ENCODE results near the gene RXRA. TPM values are rescaled to one million over a fixed set of nuclear protein-coding genes. Genes with fewer than 3 reads are reported as not detected.
A peak's percentile ranks its signal among the peaks of the same experiment; 100 is the strongest.

The RXRA gene
- polyA plus RNA-seq, 1 donor = 37.2 TPM

DNA sequence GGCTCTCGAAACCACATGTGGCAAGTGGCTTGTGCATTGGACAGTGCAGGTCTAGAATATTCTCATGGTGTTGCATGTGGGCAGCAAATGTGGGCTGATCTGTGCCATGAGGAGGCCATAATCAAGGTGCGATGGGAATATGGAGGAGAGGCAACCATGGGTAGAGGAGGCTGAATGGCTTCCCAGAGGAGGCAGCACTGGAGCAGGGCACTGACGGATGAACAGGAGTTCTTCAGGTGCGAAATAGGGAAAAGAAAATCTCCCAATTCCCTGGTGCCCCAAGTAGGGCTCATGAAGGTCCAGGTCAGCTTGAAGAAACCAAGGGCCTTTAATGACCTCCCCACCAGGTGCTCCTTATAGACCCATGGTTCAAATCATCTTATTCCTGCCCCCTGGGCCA, 126.5 kb downstream of the RXRA start:
- no peak for DNase-seq

DNA sequence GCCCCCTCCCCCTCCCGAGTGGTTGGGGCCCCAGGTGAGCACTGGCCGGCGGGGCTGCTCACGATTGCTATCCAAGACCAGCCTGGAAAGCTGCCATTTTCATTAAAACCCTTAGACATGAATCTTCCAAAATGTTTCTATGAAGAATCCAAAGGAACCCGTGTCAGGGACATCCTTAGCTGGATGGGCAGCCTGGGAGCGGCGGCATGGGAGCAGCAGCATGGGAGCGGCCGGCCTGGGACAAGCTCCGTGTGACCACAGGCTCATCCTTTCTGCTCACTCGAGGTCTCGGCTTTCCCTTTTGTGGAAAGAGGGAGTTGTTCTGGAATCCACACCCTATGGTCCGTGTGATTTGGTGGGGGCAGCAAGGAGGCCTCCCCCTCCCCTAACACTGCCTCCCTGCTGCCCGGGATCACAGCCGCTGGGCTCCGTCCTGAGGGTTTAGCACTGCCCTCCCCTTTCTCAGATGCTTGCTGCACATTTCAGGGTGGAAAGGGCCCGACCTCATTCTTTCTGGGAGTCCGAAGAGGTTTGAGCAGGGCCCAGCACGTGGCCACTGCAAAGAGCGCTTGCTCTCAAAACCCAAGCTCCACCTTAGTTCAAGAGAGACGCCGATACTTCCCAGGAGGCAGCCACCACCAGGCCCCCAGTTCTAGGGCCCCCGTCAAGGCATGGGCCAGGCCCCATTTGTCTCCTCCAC, 127.7 kb downstream of the RXRA start:
- DNase-seq = no peak

DNA sequence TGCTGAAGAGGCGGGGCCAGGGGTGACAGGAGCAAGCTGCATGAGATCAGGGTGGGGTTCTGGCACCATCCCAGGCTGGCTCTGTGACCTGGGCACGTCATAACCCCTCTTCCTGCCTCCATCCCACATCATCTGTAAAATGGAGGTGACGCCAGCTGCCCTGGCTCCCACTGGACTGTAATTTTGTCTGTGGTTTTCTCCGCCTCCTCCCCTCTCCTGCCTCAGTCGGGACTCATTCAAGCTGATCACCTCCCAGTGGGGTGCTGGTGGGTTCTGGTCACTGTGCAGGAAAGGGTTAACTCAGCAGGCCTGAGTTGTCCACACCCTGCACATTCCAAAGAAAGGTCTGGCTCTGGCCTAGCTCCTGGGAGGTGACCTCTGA, 128.2 kb downstream of the RXRA start:
- no peak for DNase-seq

DNA sequence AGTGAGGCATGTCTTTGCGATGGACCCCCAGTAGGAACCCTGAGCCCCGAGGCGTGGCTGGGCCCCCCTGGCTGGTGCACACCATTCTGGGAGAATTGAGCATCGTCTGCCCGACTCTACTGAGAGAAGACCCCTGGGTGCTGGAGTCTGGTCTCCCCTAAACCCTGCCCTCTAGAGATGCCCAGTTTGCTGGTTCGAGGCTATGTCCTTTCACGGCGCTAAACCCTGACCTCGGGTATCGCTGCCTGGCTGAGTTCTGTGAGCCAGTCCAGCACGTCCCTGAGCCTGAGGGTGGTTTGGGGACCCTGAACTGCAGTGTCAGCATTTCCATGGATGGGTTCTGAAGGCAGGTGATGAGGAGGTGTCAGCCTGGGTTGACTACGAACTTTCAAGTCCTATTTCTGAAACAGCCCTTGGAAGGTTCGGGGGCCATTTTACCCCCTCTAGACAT, 128.8 kb downstream of the RXRA start:
- no peak for DNase-seq

DNA sequence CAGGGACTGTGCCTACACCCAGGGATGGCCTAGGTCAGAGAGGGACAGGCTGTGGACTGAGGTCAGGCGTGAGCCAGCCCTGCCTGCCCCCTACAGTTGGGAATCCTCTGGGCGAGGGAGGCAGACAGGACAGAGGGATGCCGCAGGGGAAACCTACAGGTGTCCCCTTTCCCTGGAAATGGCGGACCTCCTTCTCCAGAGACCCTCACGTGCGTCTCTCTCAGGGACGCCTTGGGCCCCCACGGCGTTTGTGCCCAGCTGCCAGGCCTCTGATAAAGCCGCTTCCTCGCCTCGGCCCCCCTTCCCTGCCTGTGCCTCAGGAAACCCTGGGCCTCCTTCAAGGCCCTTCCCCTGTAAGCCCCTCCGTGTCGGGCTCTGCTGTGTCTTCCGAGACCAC, 129.3 kb downstream of the RXRA start:
- DNase-seq = no peak

DNA sequence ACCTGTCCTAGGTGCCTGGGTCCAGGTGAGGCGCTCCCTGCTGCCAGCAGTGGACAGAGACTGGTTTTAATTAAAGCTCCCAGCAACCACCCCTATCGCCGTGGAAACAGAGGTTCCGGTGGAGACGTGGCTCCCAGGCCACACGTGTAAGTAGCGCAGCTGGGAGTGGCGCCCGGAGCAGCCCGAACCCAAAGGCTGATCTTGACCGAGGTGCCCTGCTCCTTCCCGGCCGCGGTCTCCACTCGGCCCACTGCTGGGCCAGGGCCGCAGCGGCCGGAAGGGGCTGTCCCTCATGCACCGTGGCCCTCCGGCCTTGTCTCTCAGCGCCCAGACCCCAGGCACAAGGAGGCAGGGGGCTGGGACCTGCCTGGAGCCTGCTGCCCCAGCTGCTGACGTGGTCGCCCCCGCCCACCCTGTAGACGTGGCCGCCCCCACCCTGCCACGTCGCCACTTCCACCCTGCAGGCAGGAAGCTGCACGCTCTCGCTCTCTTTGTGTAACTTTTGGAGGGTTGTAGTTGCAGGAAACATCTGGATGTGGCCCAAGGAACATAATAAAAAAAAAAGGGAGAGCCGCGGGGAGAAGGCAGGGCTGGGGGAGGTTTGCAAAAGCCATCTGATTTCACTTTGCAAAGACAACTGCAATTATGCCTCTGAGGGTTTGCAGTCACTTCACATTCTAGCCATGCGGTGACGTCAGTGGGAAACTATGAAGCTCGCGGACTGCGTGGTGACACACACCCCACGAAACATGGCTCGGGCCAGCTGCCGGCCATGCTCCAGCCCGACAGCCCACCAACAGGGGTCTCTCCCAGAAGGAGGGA, 129.9 kb downstream of the RXRA start:
- DNase-seq = peak; percentile 87

DNA sequence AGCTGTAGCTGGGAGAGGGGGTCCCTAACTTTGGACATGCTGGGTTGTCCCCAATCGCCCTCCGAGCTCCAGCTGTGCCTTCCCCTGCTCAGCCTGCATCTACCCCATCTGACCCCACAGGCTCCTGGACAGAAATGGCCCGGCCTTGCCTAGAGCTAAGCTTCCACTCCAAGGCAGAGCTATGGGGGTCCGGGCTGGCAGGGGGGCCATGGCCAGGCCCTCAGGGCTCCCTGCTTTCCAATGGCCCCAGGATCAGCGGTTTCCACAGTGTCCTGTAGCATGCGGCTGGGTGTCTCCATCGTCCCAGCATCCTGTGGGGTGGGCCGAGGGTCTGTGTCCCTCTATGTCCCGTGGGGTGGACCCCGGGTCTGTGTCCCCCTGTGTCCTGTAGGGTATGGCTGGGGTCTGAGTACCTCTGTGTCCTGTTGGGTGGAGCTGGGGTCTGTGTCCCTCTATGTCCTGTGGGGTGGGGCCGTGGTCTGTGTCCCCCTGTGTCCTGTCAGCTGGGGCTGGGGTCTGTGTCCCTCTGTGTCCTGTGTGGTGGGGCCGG, 130.6 kb downstream of the RXRA start:
- no peak for DNase-seq

DNA sequence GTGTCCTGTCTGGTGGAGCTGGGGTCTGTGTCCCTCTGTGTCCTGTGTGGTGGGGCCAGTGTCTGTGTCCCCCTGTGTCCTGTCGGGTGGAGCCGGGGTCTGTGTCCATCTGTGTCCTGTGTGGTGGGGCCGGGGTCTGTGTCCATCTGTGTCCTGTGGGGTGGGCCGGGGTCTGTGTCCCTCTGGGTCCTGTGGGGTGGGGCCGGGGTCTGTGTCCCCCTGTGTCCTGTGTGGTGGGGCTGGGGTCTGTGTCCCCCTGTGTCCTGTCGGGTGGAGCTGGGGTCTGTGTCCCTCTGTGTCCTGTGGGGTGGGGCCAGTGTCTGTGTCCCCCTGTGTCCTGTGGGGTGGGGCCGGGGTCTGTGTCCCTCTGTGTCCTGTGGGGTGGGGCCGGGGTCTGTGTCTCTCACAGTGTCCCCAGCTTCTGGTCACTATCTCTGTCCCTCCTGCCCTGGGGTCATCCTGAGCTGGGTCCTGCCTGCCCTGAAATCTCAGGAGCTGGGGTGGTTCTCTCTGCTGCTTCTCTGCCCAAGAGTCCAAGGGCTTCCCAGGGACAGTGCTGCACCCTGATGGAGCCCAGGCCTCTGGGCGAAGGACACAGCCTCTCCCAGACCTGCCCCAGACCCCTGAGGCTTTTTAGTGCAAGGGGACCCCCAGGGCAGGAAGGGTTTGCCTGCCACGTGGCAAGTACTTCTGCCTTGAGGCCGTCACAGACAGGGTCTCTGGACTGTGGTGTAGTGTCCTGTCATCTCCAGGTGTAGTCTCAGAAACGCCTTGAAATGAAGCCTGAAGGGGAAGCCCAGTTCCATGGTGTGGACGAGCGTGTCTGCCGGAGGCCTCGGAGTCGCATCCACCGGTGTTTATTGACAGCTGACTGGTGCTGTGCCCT, 131.3 kb downstream of the RXRA start:
- DNase-seq = no peak

DNA sequence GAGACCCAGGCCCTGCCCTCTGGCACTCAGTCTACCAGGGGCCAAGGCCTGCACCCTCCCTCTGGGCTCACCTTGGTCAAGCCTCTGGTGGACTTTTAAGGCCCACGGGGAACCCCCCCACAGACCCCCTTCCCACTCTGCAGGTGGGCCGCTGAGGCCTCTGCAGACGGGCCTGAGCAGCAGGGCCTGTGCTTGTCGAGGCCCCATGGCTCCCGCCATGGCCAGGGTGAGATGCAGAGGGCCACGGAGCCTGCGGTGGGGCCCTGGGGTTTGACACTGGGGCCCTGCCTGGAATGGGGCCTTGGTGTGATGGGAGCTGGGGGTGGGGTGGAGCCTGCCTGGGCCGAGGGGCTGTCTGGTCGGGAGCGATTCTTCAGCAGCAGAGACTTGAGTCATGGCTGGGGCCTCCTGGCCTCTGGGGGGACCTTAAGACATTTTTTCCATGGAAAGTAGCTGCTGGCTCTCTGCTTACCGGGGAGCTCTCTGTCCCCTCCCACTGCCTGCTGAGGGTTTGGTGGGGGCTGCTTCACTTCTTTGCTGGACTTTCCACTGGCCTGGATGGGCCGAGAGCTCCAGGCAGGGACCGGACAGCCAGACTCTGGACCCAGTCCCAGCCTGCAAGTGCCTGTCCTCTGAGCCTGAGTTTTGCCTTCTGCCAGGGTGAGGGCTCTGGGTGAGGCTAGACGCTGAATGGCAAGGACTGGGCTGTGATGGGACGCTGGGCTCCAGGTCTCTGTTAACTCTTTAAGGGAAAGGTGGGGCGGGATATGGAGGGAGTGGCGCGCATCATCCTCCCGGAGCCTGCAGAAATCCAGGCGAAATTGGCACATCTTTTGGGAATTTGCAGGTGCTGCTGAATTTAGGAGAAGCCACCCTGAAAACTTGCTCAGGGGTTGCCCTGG, 132.2 kb downstream of the RXRA start:
- DNase-seq = no peak

DNA sequence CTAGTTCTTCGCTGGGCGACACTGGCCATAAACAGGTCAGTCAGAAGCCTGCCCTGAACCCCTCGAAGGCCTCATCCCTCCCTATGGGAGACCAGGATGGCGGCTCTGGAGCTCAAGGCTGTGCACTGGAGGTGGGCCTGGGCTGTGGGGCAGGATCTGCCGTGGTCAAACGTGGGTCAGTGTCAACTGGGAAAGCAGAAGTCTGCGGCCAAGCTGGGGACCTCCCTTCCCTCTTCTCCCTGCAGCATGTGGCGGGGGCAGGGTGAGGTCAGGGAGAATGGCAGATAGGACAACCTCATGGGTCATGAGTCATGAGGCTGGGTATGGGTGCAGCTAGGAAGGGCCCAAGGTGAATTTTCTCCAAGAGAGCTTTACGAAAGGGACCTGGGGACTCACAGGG, 132.9 kb downstream of the RXRA start:
- DNase-seq = no peak

DNA sequence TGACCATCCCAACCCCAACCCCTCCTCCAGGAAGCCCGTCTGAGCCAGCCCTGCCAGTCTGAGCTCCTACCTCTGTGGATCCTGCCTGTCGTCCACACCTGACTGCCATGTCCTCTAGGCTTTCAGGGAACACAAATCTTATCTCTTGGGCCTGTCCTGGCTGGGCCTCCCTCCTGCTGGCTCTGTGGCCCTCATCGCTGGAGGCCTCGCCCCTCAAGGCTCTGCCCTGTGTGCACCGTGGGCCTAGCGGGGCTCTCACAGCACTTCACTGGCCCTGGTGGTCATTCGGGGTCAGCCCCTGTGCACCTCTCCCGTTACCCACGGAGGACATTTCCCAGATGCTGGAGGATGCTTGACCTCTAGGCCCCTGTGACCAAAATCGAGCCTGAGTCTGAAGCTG, 133.3 kb downstream of the RXRA start:
- no peak for DNase-seq

DNA sequence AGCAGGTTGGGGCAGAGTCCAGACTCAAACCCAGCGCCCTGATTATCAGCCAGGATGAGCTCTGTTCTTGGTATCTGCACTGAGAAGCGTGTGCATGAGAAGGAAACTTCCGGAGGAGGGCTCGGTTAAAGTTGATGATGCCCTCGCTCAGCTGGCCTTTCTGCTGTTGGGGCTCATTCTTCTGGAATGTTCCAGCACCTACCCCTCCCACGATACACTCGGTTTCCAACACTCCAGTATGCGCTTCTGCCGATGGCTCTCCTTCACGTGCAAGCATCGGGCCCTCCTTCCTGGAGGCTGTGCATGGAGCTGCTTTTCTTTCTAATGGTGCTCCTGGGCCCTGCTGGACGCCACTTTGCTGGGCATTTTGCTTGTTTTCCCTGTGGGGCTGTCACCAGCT, 134.0 kb downstream of the RXRA start:
- DNase-seq = no peak

DNA sequence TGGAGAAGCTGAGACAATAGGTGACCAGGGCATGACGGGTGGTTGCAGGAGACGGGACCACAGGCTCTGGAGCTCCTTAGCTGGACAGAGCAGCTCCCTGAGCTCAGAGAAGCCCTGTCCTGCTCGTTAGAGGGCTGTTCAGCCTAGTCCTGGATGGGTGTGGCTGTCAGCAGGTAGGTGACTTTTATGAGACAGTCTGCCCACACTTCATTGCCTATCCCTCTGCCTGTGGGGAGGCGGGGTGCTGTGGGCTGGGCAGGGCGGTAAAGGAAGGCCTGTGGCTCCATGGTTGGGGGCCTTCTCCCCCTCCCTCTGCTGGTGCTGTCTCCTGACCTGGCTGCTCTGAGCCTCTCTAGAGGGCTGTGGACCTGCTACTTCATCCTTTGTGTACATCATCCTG, 134.6 kb downstream of the RXRA start:
- DNase-seq = no peak

DNA sequence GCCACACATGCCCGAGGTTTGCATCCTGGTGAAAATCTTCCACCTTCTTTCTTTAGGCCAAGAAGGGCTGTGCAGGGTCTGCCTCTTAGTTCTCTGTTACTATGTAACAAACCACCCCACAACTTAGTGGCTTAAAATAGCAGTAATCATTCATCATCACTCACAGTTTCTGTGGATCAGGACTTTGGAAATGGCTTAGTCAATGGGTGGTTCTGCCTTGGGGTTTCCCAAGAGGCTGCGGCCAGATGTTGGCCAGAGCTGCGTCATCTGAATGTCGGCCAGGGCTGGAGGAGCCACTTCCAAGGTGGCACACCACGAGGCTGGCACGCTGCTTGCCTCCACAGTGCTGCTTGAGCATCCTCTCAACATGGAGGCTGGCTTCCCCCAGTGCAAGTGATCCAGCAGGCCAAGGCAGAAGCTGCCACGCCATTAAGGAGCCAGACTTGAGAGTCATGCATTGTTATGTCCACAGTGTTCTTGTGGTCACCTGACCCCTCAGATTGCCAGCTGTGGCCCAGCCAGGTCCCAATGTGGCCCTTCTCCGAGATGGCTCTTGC, 135.2 kb downstream of the RXRA start:
- no peak for DNase-seq

DNA sequence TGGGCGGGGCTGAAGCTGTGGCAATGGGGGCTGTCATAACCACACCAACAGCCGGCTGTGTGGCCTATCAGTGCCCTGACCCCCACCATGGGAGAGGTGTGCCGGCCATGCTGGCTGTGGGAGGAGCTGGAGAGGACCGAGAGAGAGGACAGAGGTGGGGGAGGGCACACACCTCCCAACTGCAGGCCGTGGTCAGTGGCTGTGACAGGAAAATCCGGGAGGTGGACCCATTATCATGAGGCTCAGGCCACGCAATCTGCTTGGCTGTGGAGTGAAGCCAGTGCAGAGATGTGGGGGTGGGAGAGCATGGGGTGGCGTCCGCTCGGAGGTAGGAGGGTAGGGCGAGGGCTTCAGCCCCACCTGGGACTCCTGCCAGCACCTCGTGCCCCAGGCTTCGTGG, 136.1 kb downstream of the RXRA start:
- DNase-seq = no peak

DNA sequence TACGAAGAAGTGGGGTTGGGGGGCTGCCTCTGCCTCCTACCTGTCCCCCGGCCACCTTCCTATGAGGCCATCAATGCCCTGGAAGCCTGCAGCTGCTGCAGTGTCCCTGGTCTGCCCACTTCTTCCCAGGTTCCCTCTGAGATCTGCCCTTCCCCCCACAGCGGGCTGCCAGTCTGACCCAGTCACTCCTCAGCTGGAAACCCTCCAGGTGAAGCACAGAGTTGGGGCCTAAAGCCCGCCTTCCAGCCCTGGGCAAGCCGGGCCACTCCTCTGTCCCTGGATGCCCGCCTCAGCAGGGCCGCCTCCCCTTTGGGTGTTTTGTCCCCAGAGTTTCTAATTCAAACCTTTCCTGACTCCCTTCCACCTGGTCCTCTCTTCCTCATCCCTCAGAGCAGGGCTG, 137.0 kb downstream of the RXRA start:
- DNase-seq = no peak

DNA sequence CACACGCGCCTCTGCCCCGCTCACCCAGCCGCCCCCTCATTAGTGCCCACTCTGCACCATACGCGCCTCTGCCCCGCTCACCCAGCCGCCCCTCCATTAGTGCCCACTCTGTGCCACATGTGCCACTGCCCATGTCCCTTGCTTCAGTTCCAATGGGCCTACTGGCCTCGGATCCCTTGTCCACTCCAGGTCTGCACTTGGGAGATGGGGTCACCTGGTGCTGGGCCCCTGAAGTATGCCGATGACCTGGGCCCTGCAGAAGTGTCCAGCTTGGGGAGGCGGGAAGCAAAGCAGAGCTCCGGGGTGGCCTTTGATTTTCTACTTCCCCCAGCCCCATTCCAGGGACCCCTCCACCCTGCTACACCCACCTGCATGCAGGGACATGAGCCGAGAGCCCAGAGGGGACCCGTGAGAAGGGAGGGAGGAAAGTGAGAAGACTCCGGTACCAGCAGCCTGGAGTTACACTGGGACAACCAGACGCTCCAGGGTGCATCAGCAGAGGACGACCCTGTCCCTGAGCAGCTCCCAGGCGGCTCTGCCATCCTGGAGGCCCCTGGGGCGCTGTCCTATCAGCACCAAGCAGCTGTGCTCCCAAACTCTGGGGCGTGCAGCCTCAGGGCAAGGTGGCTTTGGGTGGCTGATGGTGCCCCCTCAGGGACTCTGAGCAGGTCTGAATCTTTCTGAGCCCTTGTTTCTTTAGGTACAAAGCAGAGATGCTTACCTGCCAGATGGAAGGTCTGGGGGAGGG, 140.8 kb downstream of the RXRA start:
- no peak for DNase-seq

DNA sequence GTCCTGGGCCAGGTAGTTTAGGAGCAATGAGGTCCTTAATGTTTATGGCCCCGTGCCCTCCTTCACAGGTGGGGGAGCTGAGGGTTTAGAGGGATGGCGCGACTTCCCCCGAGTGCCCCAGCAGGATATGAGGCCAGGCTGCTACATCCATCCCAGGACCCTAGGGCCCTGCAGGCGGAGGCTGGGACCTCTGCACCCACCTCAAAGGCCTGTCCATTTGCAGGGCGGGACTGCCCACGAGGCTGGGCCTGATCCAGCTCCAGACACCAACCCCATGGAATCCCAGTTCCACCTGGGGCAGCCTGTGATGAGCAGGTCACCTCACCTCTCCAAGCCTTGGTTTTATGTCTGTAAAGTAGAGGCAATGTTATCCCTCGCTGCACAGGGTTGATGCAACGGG, 142.1 kb downstream of the RXRA start:
- no peak for DNase-seq

DNA sequence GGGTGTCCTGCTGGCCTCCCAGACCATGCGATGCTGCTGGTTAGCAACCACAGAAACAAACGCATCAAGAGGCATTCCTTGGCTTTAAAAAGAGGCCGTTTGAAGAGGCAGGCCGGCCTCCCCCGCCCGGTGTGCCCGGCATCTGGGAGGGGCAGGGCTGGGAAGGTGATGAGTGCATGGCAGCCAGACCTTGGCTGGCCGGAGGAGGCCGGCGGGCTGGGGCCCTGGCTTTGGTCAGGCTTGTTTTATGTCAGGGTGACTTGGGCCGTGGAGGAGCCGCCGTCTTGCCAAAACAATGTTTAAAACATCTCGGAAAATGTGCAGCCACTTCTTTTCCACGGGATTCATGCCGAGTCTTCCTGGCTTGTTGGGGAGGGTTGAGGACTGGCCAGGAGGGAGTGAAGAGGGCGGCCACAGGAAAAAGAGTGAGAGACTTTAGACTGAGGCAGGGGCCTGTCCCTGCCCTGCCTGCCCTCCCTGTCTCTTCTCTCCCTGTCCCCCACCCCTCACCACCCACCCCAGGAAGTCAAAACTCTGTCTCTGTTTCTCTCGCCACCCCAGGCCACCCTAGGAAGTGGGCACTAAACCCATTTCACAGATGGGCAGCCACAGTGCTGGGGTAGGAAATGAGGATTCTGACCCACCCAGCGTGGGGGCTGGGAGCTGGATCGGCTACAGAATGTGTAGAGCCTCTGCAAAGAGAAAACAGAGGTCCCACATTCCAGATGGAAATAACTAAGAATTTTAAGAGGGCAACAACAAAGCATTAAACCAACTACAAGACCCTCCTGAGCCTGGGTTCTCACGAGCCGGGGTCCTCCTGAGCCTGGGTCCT, 143.0 kb downstream of the RXRA start:
- no peak for DNase-seq
